Measurements from ENCODE around the gene IL1RN.

GRCh38 chr2:113144259-113144658 is 16.9 kb downstream of the IL1RN start:
- TF ChIP-seq CTCF (IDR thresholded peaks at IDR 0.05) = no peak
- TF ChIP-seq MAX (IDR thresholded peaks at IDR 0.05; ENCODE audit: low read depth) = no peak
- TF ChIP-seq NRF1 (IDR thresholded peaks at IDR 0.05; ENCODE audit: low read depth, low read length) = no peak
- no peak for TF ChIP-seq USF2 (IDR thresholded peaks at IDR 0.05; ENCODE audit: borderline replicate concordance, low read depth, low read length)
- no peak for TF ChIP-seq EP300 (IDR thresholded peaks at IDR 0.05; ENCODE audit: borderline replicate concordance in 1 of 2, low read depth in 1 of 2, low read length in 1 of 2)
- no peak for TF ChIP-seq MEF2A (IDR thresholded peaks at IDR 0.05; ENCODE audit: borderline replicate concordance, low read depth)
- no peak for TF ChIP-seq JUND (IDR thresholded peaks at IDR 0.05)
- no peak for TF ChIP-seq POLR2AphosphoS5 (IDR thresholded peaks at IDR 0.05; ENCODE audit: low read depth, low read length)

Data from SK-N-SH (cell line).